Liver (tissue), 9 donors: Measurements from ENCODE around the gene RETN. TPM values are rescaled to one million over a fixed set of nuclear protein-coding genes. Genes with fewer than 3 reads are reported as not detected.

ENCODE experiments used
- DNase-seq: peaks from one replicate; pipeline ENCODE4 v3.0.0-alpha.2; 2017; ENCODE audit warnings: low spot score
- H3K27ac ChIP-seq, 2 donors: one replicate each; pipeline ENCODE4 v1.7.0; 2013; ENCODE audit warnings: inconsistent platforms in 2 of 2, low read length in 2 of 2, control low read depth in 1 of 2, low read depth in 1 of 2, mild to moderate bottlenecking in 1 of 2
- H3K27me3 ChIP-seq, 4 donors: one replicate each; pipeline versions ENCODE4 v1.6.1 to v1.7.0; 2013; ENCODE audit warnings: low read length in 3 of 4, inconsistent platforms in 1 of 4, mild to moderate bottlenecking in 1 of 4, moderate library complexity in 1 of 4; ENCODE audit not compliant: control insufficient read depth in 4 of 4, insufficient read depth in 4 of 4
- H3K36me3 ChIP-seq, 4 donors: one replicate each; pipeline versions ENCODE4 v1.6.1 to v1.7.0; 2013; ENCODE audit warnings: low read length in 3 of 4, mild to moderate bottlenecking in 3 of 4, low read depth in 1 of 4, moderate library complexity in 1 of 4; ENCODE audit not compliant: control insufficient read depth in 4 of 4, insufficient read depth in 3 of 4
- H3K4me1 ChIP-seq, 4 donors: one replicate each; pipeline versions ENCODE4 v1.6.1 to v1.7.0; 2013; ENCODE audit warnings: low read length in 3 of 4, mild to moderate bottlenecking in 3 of 4, moderate library complexity in 1 of 4; ENCODE audit not compliant: control insufficient read depth in 4 of 4, insufficient read depth in 4 of 4
- H3K4me3 ChIP-seq, 3 donors: one replicate each; pipeline versions ENCODE4 v1.6.1 to v1.7.0; 2013; ENCODE audit warnings: low read length in 3 of 3, control low read depth in 1 of 3, low read depth in 1 of 3, mild to moderate bottlenecking in 1 of 3
- H3K9ac ChIP-seq, 2 donors: one replicate each; pipeline ENCODE4 v1.7.0; 2013; ENCODE audit warnings: low read length in 2 of 2, mild to moderate bottlenecking in 2 of 2, moderate library complexity in 2 of 2, control low read depth in 1 of 2, low read depth in 1 of 2
- H3K9me3 ChIP-seq, 4 donors: one replicate each; pipeline versions ENCODE4 v1.6.1 to v1.7.0; 2013; ENCODE audit warnings: low read length in 3 of 4; ENCODE audit not compliant: control insufficient read depth in 4 of 4
- ATF3 ChIP-seq: IDR thresholded peaks from 2 replicates; pipeline ENCODE4 v1.6.1; 2016; ENCODE audit warnings: antibody characterized with exemption
- CTCF ChIP-seq: fragments of 150-350 bp; IDR thresholded peaks from 2 replicates; pipeline ENCODE4 v1.5.1; 2017; ENCODE audit warnings: improper control_type of control experiment, low read depth, low read length; ENCODE audit not compliant: missing input control
- EGR1 ChIP-seq, 2 donors: IDR thresholded peaks; 2 replicates each; pipeline ENCODE4 v1.6.1; 2016 to 2018; ENCODE audit warnings: antibody characterized with exemption in 2 of 2, low read depth in 2 of 2
- FOXA1 ChIP-seq: IDR thresholded peaks from 2 replicates; pipeline ENCODE4 v1.6.1; 2016; ENCODE audit warnings: antibody characterized with exemption
- FOXA2 ChIP-seq: IDR thresholded peaks from 2 replicates; pipeline ENCODE4 v1.6.1; 2016; ENCODE audit warnings: antibody characterized with exemption
- GABPA ChIP-seq, 2 donors: IDR thresholded peaks in 1 of 2; conservative IDR thresholded peaks in 1 of 2; 2 replicates each; pipeline ENCODE4 v1.6.1; 2016; ENCODE audit warnings: antibody characterized with exemption in 2 of 2, mild to moderate bottlenecking in 1 of 2, moderate library complexity in 1 of 2
- HNF4A ChIP-seq, 2 donors: conservative IDR thresholded peaks; 2 replicates each; pipeline ENCODE4 v1.6.1; 2016; ENCODE audit warnings: antibody characterized with exemption in 2 of 2, mild to moderate bottlenecking in 2 of 2
- HNF4G ChIP-seq: IDR thresholded peaks from 2 replicates; pipeline ENCODE4 v1.6.1; 2016; ENCODE audit warnings: antibody characterized with exemption
- JUND ChIP-seq, 2 donors: IDR thresholded peaks; 2 replicates each; pipeline ENCODE4 v1.6.1; 2016; ENCODE audit warnings: antibody characterized with exemption in 2 of 2
- MAX ChIP-seq: IDR thresholded peaks from 2 replicates; pipeline ENCODE4 v1.6.1; 2016; ENCODE audit warnings: antibody characterized with exemption
- NR2F2 ChIP-seq: IDR thresholded peaks from 2 replicates; pipeline ENCODE4 v1.6.1; 2016; ENCODE audit warnings: antibody characterized with exemption
- RAD21 ChIP-seq, 2 donors: IDR thresholded peaks; 2 replicates each; pipeline ENCODE4 v1.6.1; 2016; ENCODE audit warnings: antibody characterized with exemption in 2 of 2, mild to moderate bottlenecking in 2 of 2
- REST ChIP-seq: IDR thresholded peaks from 2 replicates; pipeline ENCODE4 v1.6.1; 2016; ENCODE audit warnings: antibody characterized with exemption, mild to moderate bottlenecking
- SP1 ChIP-seq: IDR thresholded peaks from 2 replicates; pipeline ENCODE4 v1.6.1; 2018; ENCODE audit warnings: antibody characterized with exemption, mild to moderate bottlenecking
- TAF1 ChIP-seq: conservative IDR thresholded peaks from 2 replicates; pipeline ENCODE4 v1.6.1; 2016; ENCODE audit warnings: antibody characterized with exemption, mild to moderate bottlenecking
- YY1 ChIP-seq: IDR thresholded peaks from 2 replicates; pipeline ENCODE4 v1.6.1; 2016; ENCODE audit warnings: antibody characterized with exemption, mild to moderate bottlenecking
- ZBTB33 ChIP-seq: IDR thresholded peaks from 2 replicates; pipeline ENCODE4 v1.6.1; 2016; ENCODE audit warnings: antibody characterized with exemption
- WGBS: extraction: QIAGEN DNeasy Blood & Tissue Kit; methylation state at CpG from one replicate; pipeline ENCODE4 v1.1.7; 2013; 5-methylcytosine and 5-hydroxymethylcytosine counted together
- polyA plus RNA-seq, 2 donors: library from polyadenylated mRNA; stranded (reverse) in 1 of 2; unstranded in 1 of 2; fragments of 200-250 nt in 1 of 2; fragments of >200 nt in 1 of 2; fragmentation: Nextera tagmentation in 1 of 2; extraction: Ambion mirVana in 1 of 2; gene quantifications; one replicate each; pipeline versions ENCODE4 v1.2.1 to v1.2.3, GENCODE V29; 2013 to 2015
- total RNA-seq, 2 donors: library from RNA; depleted of rRNA; stranded (reverse); fragments of >200 nt; gene quantifications; one replicate each; pipeline ENCODE4 v1.2.3, GENCODE V29; 2014
- donor health status: healthy.
- donor health status: healthy.
- donor health status: healthy.
- donor health status: healthy.
- donor health status: healthy.

Gene RETN
- total and polyA plus RNA-seq, 4 donors = 1.9 to 11.5 TPM; not detected in 2

- TF ChIP-seq EGR1 (IDR thresholded peaks at IDR 0.05; ENCODE audit: low read depth in 2 of 2) (no peak), HNF4G (no peak), GABPA (IDR thresholded peaks at IDR 0.05 in 1 of 2, conservative IDR thresholded peaks at IDR 0.05 in 1 of 2) (no peak), CTCF (no peak), ATF3 (no peak), YY1 (no peak), MAX (no peak), ZBTB33 (no peak), RAD21 (IDR thresholded peaks at IDR 0.05) (no peak), JUND (IDR thresholded peaks at IDR 0.05) (no peak), NR2F2 (no peak), FOXA1 (no peak), SP1 (no peak), HNF4A (conservative IDR thresholded peaks at IDR 0.05) (no peak)
- no peak overlapping the region for H3K9ac ChIP-seq
- H3K27ac ChIP-seq = no peak overlapping the region
- H3K9me3 ChIP-seq = no peaks in the 10 kb centered on the region
- no peak overlapping the region for H3K4me3 ChIP-seq
- H3K4me1 ChIP-seq = no peaks in the 10 kb centered on the region
- WGBS = 62% methylated on average over 15 of the region's 15 CpGs
- peaks cover 0 to 4% (median 0%) of the 10 kb centered on the region in 4 donors for H3K27me3 ChIP-seq
- DNase-seq = no peak
- no peaks in the 10 kb centered on the region for H3K36me3 ChIP-seq
Measured at GRCh38 chr19:7699417-7700401, 30.9 kb downstream of the RETN start.

GRCh38 chr19:7701049-7701653 is 32.3 kb downstream of the RETN start:
- Histone ChIP-seq H3K4me3 (no peak overlapping the region), H3K4me1 (no peaks in the 10 kb centered on the region)

More at GRCh38 chr19:7701049-7701653, 32.3 kb downstream of the RETN start:
- no peak overlapping the region for H3K9ac ChIP-seq
- H3K9me3 ChIP-seq = no peaks in the 10 kb centered on the region
- no peak overlapping the region for H3K27ac ChIP-seq
- 92% methylated on average over 12 of the region's 12 CpGs for WGBS
- DNase-seq = no peak
- H3K36me3 ChIP-seq = no peaks in the 10 kb centered on the region
- H3K27me3 ChIP-seq = peaks cover 0 to 4% (median 0%) of the 10 kb centered on the region in 4 donors
- no peak for TF ChIP-seq HNF4A (conservative IDR thresholded peaks at IDR 0.05)
- TF ChIP-seq EGR1 (IDR thresholded peaks at IDR 0.05; ENCODE audit: low read depth in 2 of 2) = no peak
- TF ChIP-seq ZBTB33 = no peak
- TF ChIP-seq YY1 = no peak
- TF ChIP-seq MAX = no peak
- TF ChIP-seq GABPA (IDR thresholded peaks at IDR 0.05 in 1 of 2, conservative IDR thresholded peaks at IDR 0.05 in 1 of 2) = no peak
- no peak for TF ChIP-seq HNF4G
- no peak for TF ChIP-seq REST
- no peak for TF ChIP-seq JUND (IDR thresholded peaks at IDR 0.05)
- TF ChIP-seq FOXA1 = no peak
- no peak for TF ChIP-seq ATF3
- TF ChIP-seq NR2F2 = no peak
- TF ChIP-seq FOXA2 = no peak
- TF ChIP-seq TAF1 = no peak
